Iris pigment epithelial cell (primary cell): Measurements from ENCODE around the gene COMT.
A peak's percentile ranks its signal among the peaks of the same experiment; 100 is the strongest.

Experiments
- DNase-seq: peaks from one replicate; pipeline ENCODE4 v3.0.0-alpha.2; 2011; ENCODE audit warnings: low read depth

The COMT gene

GRCh38 chr22:19995611-19996339, 54.2 kb downstream of the COMT start:
- DNase-seq, result peak; percentile 34

GRCh38 chr22:19996694-19997384, 55.3 kb downstream of the COMT start:
- DNase-seq, result no peak

GRCh38 chr22:19997561-19998231, 56.1 kb downstream of the COMT start:
- no peak for DNase-seq

- DNase-seq, result no peak
Observed at GRCh38 chr22:19998232-19998951, 56.8 kb downstream of the COMT start.

GRCh38 chr22:19998991-19999820, 57.6 kb downstream of the COMT start:
- no peak for DNase-seq

- no peak for DNase-seq
Observed at GRCh38 chr22:20000246-20001081, 58.9 kb downstream of the COMT start.

- DNase-seq, result peak; percentile 49
Observed at GRCh38 chr22:20001082-20001638, 59.6 kb downstream of the COMT start.

GRCh38 chr22:20002128-20002527, 60.6 kb downstream of the COMT start:
- DNase-seq, result no peak

GRCh38 chr22:20002636-20003035, 61.1 kb downstream of the COMT start:
- no peak for DNase-seq

- no peak for DNase-seq
Observed at GRCh38 chr22:20003304-20003703, 61.7 kb downstream of the COMT start.

- DNase-seq, result no peak
Observed at GRCh38 chr22:20004464-20004863, 62.9 kb downstream of the COMT start.

GRCh38 chr22:20008221-20008995, 66.8 kb downstream of the COMT start:
- DNase-seq, result no peak

- no peak for DNase-seq
Observed at GRCh38 chr22:20009018-20009491, 67.5 kb downstream of the COMT start.

GRCh38 chr22:20009582-20010306, 68.2 kb downstream of the COMT start:
- DNase-seq, result no peak

- no peak for DNase-seq
Observed at GRCh38 chr22:20010307-20011122, 68.9 kb downstream of the COMT start.

- no peak for DNase-seq
Observed at GRCh38 chr22:20011123-20011992, 69.8 kb downstream of the COMT start.
